HG03025 (cell line): ENCODE results near the gene CDC42SE2.
A peak's percentile ranks its signal among the peaks of the same experiment; 100 is the strongest.
"Not testable (repeated sequence)": the region's sequence is repeated elsewhere in the genome, so short reads cannot be mapped to it uniquely, and the experiment has no call there.

ENCODE experiments used
- ATAC-seq: cut with Tn5 transposase; IDR thresholded peaks from one replicate; pipeline ENCODE4 v1.9.1; 2021; ENCODE audit warnings: mild to moderate bottlenecking, moderate library complexity; ENCODE audit not compliant: unreplicated experiment, low FRiP score

CDC42SE2 gene

DNA sequence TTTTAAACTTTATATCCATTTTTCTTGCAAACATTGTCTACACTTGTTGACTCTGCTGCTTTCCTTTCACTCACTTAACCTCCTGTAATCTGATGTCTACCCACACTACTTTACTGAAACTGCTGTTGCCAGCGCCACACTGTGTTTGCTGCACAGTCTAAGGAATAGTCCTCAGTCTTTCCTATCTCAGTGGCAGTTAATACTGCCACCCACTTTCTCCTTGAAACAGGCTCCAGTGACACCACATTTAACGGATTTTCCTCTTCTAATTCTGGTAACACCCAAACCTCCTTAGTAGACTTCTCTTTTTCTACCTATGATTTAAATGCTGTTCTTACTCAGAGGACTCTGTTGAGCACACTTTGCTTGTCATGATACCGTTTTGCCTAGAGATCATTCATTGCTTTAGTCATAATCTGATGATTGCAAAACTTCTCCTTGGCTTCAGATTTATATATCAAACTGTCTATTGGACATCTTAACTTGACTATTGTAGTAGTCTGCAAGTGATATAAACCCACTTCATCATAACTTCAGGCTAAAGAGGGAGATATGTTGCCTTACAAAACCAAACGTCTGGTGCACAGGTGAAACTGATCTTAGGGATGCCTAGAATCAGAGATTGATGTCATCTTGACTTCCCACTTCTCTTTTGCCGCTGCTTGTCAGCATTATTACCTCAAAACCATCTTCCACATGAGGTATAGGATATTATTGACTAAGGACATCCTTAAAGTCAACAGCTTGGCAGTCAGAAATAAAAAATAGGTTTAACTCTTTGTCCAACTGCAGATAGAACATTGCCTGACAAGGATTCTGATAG is 94.1 kb downstream of the CDC42SE2 start:
- ATAC-seq: peak; percentile 45

DNA sequence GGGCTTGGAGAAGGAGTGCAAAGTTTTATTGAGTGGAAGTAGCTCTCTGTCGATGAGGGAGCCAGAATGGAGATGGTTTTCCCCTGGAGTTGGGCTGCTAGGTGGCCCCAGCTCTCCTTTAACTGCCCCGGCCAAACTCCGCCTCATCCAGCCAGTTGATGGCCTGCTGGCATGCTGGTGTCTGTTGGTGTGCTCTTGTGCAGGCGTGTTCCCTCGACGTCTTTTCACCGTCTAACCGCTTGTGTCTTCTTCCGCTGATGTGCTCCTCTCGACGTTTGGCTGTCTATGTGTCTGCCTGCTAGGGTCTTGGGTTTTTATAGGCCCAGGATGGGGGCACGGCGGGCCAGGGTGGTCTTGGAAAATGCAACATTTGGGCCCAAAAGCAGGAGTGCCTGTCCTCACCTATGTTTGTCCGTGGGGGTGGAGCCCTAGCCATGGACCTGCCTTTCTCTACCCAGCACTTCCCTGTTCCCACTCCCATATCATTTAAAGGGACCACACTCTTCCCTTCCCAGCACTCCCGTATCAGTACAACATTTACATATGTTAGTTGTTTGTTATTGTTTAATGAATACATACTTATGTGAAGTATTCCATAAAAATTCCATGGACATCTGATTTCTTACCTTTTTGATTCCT is 97.9 kb downstream of the CDC42SE2 start:
- ATAC-seq: no peak

DNA sequence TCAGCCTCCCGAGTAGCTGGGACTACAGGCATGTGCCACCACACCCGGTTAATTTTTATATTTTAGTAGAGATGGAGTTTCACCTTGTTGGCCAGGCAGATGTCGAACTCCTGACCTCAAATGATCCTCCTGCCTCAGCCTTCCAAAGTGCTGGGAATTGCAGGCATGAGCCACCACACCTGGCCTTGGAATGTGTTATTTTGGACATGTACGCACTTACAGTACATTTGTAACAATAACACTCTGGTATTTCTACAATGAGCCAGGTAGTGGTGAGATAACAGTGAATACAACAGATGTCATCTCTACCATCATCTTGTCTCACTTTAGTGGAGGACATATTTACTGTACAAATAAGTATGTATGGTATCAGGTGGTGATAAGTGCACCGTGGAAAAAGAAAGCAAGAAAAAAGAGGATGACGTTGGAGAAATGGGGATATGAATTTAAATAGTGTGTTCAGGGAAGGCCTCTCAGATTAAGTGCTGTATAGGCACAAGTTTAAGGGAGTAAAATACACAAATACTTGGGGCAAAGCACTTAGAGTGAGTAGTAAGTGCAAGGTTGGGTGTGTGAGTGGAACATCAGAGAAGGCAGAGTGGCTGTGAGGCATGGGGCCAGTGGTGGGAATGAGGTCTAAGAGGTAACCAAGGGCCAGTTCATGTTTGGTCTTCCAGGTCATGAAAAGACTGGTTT is 100.1 kb downstream of the CDC42SE2 start:
- no peak for ATAC-seq

DNA sequence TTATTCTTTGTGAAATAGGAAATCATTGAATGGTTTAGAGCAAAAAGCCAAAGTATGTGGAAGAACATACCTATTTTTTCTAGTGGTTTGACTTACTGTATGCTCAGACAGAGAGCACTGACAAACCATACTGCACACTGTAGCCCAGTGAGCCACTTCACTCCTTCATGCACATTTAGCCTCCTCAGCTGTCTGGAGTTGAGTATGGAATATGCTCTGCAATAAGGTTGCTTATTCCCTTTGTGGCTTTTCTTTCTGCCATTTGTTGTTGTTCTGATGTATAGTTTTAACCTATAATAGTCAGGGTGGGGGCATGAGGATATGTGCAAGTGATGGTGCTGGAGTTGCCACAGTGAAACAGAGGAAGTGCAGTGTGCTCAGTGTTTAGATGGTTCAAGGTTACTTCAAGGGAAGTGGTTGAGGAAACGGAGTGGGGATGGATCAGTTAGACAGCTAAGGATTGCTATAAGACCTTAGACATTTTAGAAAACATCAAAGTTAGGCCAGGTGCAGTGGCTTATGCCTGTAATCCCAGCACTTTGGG is 100.7 kb downstream of the CDC42SE2 start:
- no peak for ATAC-seq

DNA sequence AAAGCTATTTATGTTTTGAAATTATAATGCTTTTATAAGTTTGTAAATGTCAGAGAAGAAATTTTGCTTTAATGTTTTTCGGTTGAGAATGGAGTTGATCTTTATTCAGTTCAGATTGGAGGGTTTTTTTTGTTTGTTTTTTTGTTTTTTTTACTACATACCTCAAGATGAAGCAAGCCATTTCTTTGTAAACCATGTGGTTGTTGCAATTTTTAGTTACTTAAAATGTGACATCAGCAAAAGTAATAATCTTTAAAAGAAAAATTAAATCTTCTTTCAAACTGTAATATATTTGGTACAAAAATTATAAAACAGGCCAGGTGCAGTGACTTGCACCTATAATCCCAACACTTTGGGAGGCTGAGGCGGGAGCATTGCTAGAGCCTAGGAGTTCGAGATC is 102.6 kb downstream of the CDC42SE2 start:
- ATAC-seq: no peak

DNA sequence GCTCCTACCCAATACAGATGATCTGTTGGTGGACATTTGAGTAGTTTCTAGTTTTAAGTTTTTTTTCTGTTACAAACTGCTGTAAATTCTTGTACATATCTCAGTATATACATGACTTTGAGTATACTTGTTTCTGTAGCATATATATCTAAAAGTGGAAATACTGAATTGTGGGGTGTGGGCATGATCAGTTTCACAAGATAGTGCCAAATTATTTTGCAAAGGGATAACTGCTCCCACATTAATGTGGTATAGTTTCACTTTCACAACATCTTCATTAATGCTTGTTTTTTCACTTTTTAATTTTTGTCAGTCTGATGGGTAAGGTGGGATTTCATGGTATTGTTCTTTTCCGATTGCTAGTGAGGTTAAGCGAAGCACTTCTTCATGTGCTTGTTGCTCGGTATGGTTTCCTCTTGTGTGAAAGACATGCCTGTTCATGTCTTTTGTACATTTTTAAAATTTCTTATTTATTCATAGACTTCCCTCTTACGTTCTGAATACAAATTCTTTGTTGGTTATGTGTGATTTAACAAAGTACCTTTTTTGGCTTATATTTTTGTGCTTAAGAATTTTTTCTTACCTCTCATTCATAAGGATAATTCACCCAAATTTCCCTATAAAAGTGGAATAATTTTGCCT is 103.5 kb downstream of the CDC42SE2 start:
- ATAC-seq: no peak

DNA sequence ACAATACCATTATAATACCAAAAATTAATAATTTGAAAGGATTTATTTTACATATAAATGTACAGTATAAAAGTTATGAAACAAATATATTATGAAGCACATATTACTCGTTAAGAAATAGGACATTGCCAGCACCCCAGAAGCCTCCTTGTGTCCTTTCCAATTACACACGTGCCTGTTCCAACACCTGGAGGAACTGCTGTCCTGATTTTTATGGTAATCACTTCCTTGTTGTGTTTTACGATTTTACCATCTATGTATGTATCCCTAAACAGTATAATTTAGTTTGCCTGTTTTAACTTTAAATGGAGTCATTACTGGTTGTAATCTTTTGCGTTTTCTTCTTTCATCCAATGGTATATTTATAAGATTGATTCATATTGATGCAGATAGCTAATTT is 105.0 kb downstream of the CDC42SE2 start:
- ATAC-seq: no peak

DNA sequence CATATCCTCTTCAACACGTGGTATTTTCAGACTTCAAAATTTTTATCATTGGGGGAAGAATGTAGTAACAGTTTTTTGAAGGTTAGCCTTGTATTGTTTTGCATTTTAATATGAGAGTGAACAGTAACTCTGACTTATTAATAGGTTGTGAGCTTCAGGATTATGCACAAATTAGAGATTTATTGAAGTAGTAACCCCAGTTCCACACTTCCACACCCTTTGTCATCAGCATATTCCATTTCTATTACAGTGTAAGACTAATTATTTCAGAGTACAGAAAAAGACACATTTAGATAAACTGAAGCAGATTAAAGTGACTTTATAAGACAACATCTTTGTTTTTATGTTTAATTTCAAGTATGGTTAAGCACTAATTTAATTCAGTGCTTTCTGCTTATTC is 105.7 kb downstream of the CDC42SE2 start:
- ATAC-seq: no peak

DNA sequence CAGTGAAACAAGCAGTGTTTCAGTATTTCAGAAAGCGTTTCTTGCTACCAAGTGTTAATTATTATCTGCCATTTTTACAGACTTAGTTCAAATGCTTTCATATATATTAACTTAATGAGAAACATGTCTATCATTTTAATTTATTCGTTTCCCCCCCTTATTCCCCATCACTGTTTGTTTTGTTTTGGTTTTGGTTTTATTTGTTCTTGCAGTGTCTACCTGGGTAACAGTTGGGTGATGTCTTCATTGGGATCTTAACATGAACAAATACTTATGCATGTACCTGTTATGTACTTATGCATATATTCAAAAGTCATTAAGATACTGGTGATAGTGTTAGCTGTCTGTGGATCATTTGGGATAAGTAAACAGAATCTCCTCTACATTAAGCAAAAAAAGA is 108.0 kb downstream of the CDC42SE2 start:
- ATAC-seq: no peak

DNA sequence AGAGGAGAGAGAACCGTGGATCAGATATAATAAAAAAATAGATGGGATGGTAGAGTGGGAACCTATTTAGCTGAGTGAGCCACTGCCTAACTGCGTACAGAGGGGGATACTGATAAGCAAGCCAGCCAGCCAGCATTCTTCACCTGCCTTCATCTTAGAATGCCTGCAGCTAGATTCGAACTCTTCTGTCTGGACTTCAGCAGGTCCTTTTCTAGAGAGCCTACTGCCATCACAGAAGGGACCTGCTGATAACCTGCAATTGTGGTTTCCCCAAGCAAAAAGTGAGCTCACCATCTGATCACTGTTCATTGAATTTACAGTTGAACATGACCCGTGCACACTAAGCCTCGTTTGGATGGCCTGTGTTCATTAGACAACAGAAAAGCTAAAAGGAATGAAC is 109.4 kb downstream of the CDC42SE2 start:
- no peak for ATAC-seq

DNA sequence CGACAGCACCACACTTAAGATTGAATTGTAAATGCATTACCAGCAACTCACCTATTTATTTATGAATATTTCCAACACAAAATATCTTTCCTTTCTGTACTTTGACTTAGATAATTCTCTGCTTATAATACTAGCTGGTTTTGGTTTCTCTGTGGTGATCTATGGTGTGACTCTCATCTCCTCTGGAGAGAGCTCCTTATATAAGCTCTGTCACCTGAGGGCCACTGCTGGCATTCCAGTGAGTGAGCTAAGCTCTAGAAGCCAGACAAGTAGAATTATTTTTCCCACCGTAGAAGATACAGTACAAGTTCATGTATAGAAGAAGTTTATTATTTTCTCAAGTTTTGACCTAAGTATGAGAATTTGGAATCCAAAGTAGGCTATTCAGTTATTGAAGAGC is 111.5 kb downstream of the CDC42SE2 start:
- ATAC-seq: no peak

DNA sequence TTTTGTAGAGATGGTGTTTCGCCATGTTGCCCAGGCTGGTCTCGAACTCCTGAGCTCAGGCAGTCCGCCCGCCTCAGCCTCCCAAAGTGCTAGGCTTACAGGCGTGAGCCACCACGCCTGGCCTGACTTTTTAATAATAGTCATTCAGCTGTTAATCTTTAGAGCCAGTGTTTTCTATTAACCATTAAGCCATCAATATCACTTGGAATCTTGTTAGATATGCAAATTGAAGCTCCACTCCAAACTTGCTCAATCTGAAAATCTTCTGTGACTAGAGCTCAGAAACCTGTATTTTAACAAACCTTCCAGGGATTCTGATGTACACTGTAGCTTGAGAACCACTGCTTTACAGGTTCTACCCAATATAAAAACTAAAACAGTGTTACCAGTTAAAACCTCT is 113.5 kb downstream of the CDC42SE2 start:
- ATAC-seq: no peak

DNA sequence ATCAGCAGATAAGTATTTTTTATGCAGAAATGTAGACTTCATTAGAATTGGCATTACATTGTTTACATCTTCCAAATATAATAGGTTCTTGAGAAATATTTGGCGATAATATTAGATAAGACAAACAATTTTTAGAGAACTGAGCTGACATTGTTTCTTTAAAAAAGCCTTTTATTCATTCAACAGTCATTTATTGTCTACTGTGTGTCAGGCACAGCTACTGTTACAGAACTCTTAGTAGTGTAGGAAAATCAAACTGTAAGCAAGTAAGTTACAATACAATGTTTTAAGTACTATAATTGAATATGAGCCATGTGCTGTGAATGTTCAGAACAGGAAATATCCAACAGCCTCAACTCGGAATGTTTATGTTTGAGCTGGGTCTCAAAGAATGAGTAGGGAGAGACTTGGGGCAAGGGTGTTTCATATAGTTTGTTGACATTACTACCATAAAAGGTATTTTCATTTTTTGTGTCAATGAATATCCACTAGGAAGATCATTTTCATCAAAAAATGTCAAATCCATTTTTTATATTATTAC is 114.0 kb downstream of the CDC42SE2 start:
- ATAC-seq: no peak

DNA sequence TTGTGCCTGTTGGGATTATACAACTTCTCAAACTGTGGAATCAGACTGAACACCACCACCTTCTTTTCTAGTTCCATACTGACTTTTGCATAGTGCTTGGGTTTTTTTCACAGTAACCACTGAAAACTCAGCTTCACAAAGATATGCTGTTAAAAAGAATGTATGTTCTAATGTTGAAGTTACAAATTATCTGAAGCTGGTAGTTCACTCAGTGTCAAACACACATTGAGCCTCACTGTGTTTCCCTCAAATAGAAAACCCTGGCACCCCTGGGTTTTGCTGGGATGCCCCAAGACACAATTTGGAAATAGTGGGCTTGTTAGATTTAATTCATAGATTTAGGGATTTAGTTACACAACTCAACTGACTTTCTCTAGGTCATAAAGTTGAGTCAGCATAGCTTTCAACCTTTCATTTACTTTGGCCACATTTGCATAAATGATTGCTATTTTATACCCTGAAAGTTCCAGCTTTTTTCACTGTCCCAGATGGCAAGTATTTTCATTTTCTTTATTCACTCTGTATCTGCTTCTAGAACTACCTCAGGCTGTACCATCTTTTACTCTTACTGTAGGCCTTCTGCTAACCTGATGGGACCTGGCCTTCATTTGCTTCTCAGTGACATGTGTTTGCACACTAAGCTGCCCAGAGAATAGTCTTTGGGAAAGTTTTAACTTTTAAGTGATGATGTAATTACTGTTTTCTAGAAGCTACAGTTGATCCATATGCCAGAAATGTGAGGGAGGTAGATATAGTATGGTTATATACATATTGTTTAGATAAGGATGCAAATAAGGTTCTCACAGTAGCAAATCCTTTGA is 115.1 kb downstream of the CDC42SE2 start:
- no peak for ATAC-seq

DNA sequence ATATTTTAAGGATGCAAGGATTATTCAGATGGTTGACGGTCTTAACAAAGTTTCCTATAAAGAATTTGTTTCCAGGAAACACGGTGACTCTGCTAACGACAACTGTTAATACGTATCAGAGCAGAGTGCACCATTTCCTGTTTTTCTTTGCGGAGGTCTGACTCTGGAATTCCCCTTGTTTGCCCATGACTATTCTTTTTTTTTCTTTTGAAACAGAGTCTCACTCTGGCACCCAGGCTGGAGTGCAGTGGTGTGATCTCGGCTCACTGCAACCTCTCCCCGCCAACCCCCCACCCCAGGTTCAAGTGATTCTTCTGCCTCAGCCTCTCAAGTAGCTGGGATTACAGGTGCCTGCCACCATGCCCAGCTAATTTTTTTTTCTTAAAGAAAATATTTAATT is 115.9 kb downstream of the CDC42SE2 start:
- no peak for ATAC-seq

DNA sequence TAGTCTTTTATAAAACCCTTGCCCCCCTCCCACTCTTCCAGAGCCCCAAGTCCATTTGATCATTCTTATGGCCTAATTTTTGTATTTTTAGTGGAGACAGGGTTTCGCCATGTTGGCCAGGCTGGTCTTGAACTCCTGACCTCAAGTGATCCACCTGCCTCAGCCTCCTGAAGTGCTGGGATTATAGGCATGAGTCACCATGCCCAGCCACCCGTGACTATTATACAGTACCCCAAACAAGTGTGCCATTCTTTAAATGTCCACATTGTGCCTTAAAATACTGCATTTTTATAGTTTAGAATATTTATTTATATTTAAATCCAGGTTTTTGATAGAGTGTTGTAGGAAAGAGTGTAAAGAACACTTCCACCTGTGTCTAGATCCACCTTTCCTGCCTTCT is 116.4 kb downstream of the CDC42SE2 start:
- not testable (repeated sequence) for ATAC-seq

DNA sequence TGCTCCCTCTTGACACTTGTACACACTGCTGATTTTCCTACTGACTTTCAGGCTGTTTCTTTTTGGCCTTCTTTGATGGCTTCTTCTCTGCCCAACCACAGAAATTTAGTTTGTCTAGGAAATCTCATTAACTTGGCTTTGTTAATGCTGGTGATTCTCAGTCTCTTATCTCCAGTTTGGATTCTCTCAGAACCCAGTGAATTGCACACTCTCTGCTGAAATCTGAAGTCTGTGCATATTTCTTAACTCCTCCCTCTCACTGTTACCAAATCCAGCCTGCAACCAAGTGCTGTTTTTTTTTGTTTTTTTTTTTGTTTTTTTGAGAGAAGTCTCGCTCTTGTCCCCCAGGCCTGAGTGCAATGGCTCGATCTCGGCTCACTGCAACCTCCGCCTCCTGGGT is 117.2 kb downstream of the CDC42SE2 start:
- no peak for ATAC-seq

DNA sequence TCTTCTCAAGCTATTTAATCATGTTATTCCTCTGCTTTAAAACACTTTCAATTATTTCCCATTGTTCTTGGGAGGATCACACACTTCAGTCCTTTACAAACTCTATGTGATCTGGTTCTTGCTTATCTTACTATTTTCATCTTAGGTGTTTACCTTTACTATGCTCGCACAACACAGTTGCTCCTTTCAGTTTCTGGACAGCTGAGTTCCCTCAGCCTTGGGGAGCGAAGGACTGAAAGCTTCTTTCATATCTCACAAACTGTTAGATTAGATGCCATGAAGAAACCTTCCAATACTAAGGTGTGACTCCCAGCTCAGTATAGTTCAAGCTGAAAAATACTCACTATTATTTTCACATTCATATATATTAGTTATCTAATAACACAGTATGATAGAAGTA is 117.9 kb downstream of the CDC42SE2 start:
- peak; percentile 66 for ATAC-seq
